Vagina (tissue), 2 donors: ENCODE measurements around the gene ERN1. TPM values are rescaled to one million over a fixed set of nuclear protein-coding genes. Genes with fewer than 3 reads are reported as not detected.

Experiments
- DNase-seq, 2 donors: peaks; one replicate each; pipeline ENCODE4 v3.0.0-alpha.2; 2017; ENCODE audit errors: extremely low spot score in 2 of 2
- H3K27ac ChIP-seq: fragments of 200-600 bp; sonication (generic); one replicate; pipeline ENCODE4 v1.5.1; 2019
- H3K27me3 ChIP-seq: fragments of 200-600 bp; sonication (generic); one replicate; pipeline ENCODE4 v1.5.1; 2019
- H3K36me3 ChIP-seq, 2 donors: fragments of 200-600 bp; sonication (generic); one replicate each; pipeline ENCODE4 v1.5.1; 2017 to 2019
- H3K4me1 ChIP-seq: fragments of 200-600 bp; sonication (generic); one replicate; pipeline ENCODE4 v1.5.1; 2019
- H3K4me3 ChIP-seq, 2 donors: fragments of 200-600 bp; sonication (generic); 1 replicate in 1 of 2; 2 replicates in 1 of 2; pipeline ENCODE4 v1.5.1; 2016 to 2019
- H3K9me3 ChIP-seq: fragments of 200-600 bp; sonication (generic); one replicate; pipeline ENCODE4 v1.5.1; 2019
- CTCF ChIP-seq, 3 experiments: fragments of 450-650 bp in 2 of 3; fragments of 200-600 bp in 1 of 3; sonication (generic) in 1 of 3; IDR thresholded peaks; one replicate each; pipeline ENCODE4 v1.5.1; 2017 to 2019; ENCODE audit warnings: antibody characterized with exemption in 3 of 3, mild to moderate bottlenecking in 2 of 3, moderate library complexity in 2 of 3
- POLR2A ChIP-seq, 2 donors: fragments of 450-650 bp; IDR thresholded peaks; one replicate each; pipeline ENCODE4 v1.6.1; 2017; ENCODE audit warnings: antibody characterized with exemption in 2 of 2, mild to moderate bottlenecking in 2 of 2, moderate library complexity in 2 of 2
- POLR2AphosphoS5 ChIP-seq, 2 donors: sonication (generic); formaldehyde crosslinking; IDR thresholded peaks; one replicate each; pipeline ENCODE4 v1.9.0; 2017; ENCODE audit warnings: antibody characterized with exemption in 2 of 2, mild to moderate bottlenecking in 2 of 2, low read depth in 1 of 2; ENCODE audit not compliant: insufficient read depth in 1 of 2
- intact Hi-C: fragments of 100-400 bp; cut with DNase I; formaldehyde crosslinking; loops from one replicate; pipeline ENCODE4 v1.15.1; 2023
- total RNA-seq: library from RNA; depleted of rRNA; stranded (reverse); fragments of >200 nt; gene quantifications from one replicate; pipeline ENCODE4 v1.2.3, GENCODE V29; 2016

Gene ERN1
- total RNA-seq, 1 donor from 2014 or later: 31.4 TPM

- TF ChIP-seq POLR2A (IDR thresholded peaks at IDR 0.05) (no peak), POLR2AphosphoS5 (IDR thresholded peaks at IDR 0.05; ENCODE audit: insufficient read depth in 1 of 2, low read depth in 1 of 2) (no peak), CTCF (IDR thresholded peaks at IDR 0.05) (no peak)
- Histone ChIP-seq H3K27me3 (no peaks in the 10 kb centered on the region), H3K4me1 (peaks cover 13% of the 10 kb centered on the region), H3K9me3 (no peaks in the 10 kb centered on the region), H3K36me3 (peaks cover 0 to 5% of the 10 kb centered on the region in 2 donors), H3K27ac (peak overlapping the region; percentile 13), H3K4me3 (no peak overlapping the region)
- DNase-seq: no peak
- intact Hi-C loops: no loop called here
These were observed 36.9 kb upstream of the ERN1 start for GRCh38 chr17:64166876-64167275.

GRCh38 chr17:64165347-64165746 is 35.4 kb upstream of the ERN1 start:
- TF ChIP-seq POLR2A (IDR thresholded peaks at IDR 0.05): no peak
- TF ChIP-seq POLR2AphosphoS5 (IDR thresholded peaks at IDR 0.05; ENCODE audit: insufficient read depth in 1 of 2, low read depth in 1 of 2): no peak
- no peak for TF ChIP-seq CTCF (IDR thresholded peaks at IDR 0.05)
- DNase-seq: no peak
- Histone ChIP-seq H3K27me3 (no peaks in the 10 kb centered on the region), H3K4me1 (peaks cover 28% of the 10 kb centered on the region), H3K4me3 (no peak overlapping the region), H3K9me3 (no peaks in the 10 kb centered on the region), H3K27ac (no peak overlapping the region), H3K36me3 (peaks cover 0 to 5% of the 10 kb centered on the region in 2 donors)
- intact Hi-C loops: no loop called here

- DNase-seq: no peak
- TF ChIP-seq POLR2AphosphoS5 (IDR thresholded peaks at IDR 0.05; ENCODE audit: insufficient read depth in 1 of 2, low read depth in 1 of 2) (no peak), POLR2A (IDR thresholded peaks at IDR 0.05) (no peak), CTCF (IDR thresholded peaks at IDR 0.05) (no peak)
- Histone ChIP-seq H3K27ac (no peak overlapping the region), H3K36me3 (no peaks in the 10 kb centered on the region), H3K9me3 (no peaks in the 10 kb centered on the region), H3K4me3 (no peak overlapping the region), H3K4me1 (peaks cover 34% of the 10 kb centered on the region), H3K27me3 (no peaks in the 10 kb centered on the region)
- intact Hi-C loops: no loop called here
These were observed 34.8 kb upstream of the ERN1 start for GRCh38 chr17:64164596-64165285.

DNA sequence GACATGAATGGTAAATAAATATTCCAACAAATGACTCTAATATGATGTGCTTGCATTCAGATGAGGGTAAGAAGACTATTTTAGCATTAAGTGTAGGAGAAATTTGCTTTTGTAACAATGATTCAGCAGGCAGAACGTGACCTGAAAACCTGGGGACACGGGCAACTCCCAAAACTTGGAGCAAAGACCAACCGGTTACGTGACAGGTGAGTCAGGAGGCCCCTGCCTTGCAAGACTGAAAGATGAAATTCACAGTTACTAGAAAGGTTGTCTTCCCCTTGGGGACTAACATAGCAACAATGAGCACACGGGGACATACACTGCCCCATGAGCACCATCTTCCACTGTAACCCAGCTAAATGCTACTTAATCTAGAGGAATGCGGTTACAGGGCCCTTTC is 33.5 kb upstream of the ERN1 start:
- TF ChIP-seq CTCF (IDR thresholded peaks at IDR 0.05): no peak
- TF ChIP-seq POLR2AphosphoS5 (IDR thresholded peaks at IDR 0.05; ENCODE audit: insufficient read depth in 1 of 2, low read depth in 1 of 2): peak in 1 of 2 donors; percentile 61
- H3K4me1 ChIP-seq: peaks cover 43% of the 10 kb centered on the region
- H3K27ac ChIP-seq: peak overlapping the region; percentile 14
- H3K4me3 ChIP-seq: no peak overlapping the region
- no peak for DNase-seq
- intact Hi-C loops: no loop called here
- H3K9me3 ChIP-seq: no peaks in the 10 kb centered on the region
- no peaks in the 10 kb centered on the region for H3K36me3 ChIP-seq
- no peaks in the 10 kb centered on the region for H3K27me3 ChIP-seq

GRCh38 chr17:64162554-64162953 is 32.6 kb upstream of the ERN1 start:
- TF ChIP-seq POLR2AphosphoS5 (IDR thresholded peaks at IDR 0.05; ENCODE audit: insufficient read depth in 1 of 2, low read depth in 1 of 2): no peak
- TF ChIP-seq CTCF (IDR thresholded peaks at IDR 0.05): no peak
- no peak for TF ChIP-seq POLR2A (IDR thresholded peaks at IDR 0.05)
- no peaks in the 10 kb centered on the region for H3K27me3 ChIP-seq
- peaks cover 43% of the 10 kb centered on the region for H3K4me1 ChIP-seq
- H3K27ac ChIP-seq: no peak overlapping the region
- intact Hi-C loops: no loop called here
- no peak overlapping the region for H3K4me3 ChIP-seq
- H3K36me3 ChIP-seq: no peaks in the 10 kb centered on the region
- no peak for DNase-seq
- H3K9me3 ChIP-seq: no peaks in the 10 kb centered on the region
